OCI-LY7 (cell line): Measurements from ENCODE around the gene RNF152. TPM values are rescaled to one million over a fixed set of nuclear protein-coding genes. Genes with fewer than 3 reads are reported as not detected.
A peak's percentile ranks its signal among the peaks of the same experiment; 100 is the strongest.

Experiments used
- Bru-seq: library from RNA; stranded (reverse); fragments of 400-500 nt; gene quantifications from one replicate; lab custom pipeline; 2021; lab: Mats Ljungman, UMichigan
- BruChase-seq, 2 experiments: library from RNA; stranded (reverse); fragments of 400-500 nt; gene quantifications; one replicate each; lab custom pipeline; 2021; lab: Mats Ljungman, UMichigan
- BruUV-seq: library from RNA; stranded (reverse); fragments of 400-500 nt; replicated peaks from 2 replicates; lab custom pipeline; 2021; lab: Mats Ljungman, UMichigan
- CTCF ChIA-PET: fragments of 300-600 bp; sonication (Branson Sonifier 250); formaldehyde crosslinking; loops from one replicate; lab custom pipeline; 2022; ENCODE audit warnings: antibody characterized with exemption; ENCODE audit not compliant: unreplicated experiment; lab: Charles Lee
- POLR2A ChIA-PET: fragments of 300-600 bp; sonication (Branson Sonifier 250); formaldehyde crosslinking; loops from one replicate; lab custom pipeline; 2022; ENCODE audit warnings: antibody characterized with exemption; lab: Charles Lee
- DNase-seq: peaks from one replicate; pipeline ENCODE4 v3.0.0-alpha.2; 2015; ENCODE audit warnings: low spot score
- H2AFZ ChIP-seq: fragments of 200-600 bp; sonication (generic), shearing (Covaris generic); 2 replicates; pipeline ENCODE4 v1.6.1; 2014; ENCODE audit warnings: mild to moderate bottlenecking, antibody characterized with exemption, low read length, moderate library complexity
- H3K27ac ChIP-seq: fragments of 200-600 bp; sonication (generic); 2 replicates; pipeline ENCODE4 v1.5.1; 2014; ENCODE audit warnings: mixed run types, low read depth, mild to moderate bottlenecking, moderate library complexity, low read length, inconsistent platforms; ENCODE audit not compliant: poor library complexity, severe bottlenecking
- H3K36me3 ChIP-seq: fragments of 200-600 bp; sonication (generic); 2 replicates; pipeline ENCODE4 v1.6.1; 2014; ENCODE audit warnings: mild to moderate bottlenecking, antibody characterized with exemption, low read length, moderate library complexity, mixed read lengths; ENCODE audit not compliant: insufficient read depth
- H3K4me1 ChIP-seq: fragments of 200-600 bp; sonication (generic); 2 replicates; pipeline ENCODE4 v1.5.1; 2014; ENCODE audit warnings: mild to moderate bottlenecking, low read length; ENCODE audit not compliant: insufficient read depth, poor library complexity, severe bottlenecking
- H3K4me2 ChIP-seq: fragments of 200-600 bp; sonication (generic); 2 replicates; pipeline ENCODE4 v1.6.1; 2014; ENCODE audit warnings: mild to moderate bottlenecking, low read length
- H3K4me3 ChIP-seq: fragments of 200-600 bp; sonication (generic); 2 replicates; pipeline ENCODE4 v1.5.1; 2014; ENCODE audit warnings: mild to moderate bottlenecking, low read depth, low read length; ENCODE audit not compliant: poor library complexity, severe bottlenecking
- H3K79me2 ChIP-seq: fragments of 200-600 bp; sonication (generic); 2 replicates; pipeline ENCODE4 v1.6.1; 2016; ENCODE audit warnings: low read depth, mild to moderate bottlenecking, low read length, moderate library complexity, mixed read lengths; ENCODE audit not compliant: insufficient read depth
- H3K9me2 ChIP-seq: fragments of 200-600 bp; sonication (generic); 2 replicates; pipeline ENCODE4 v1.6.1; 2016; ENCODE audit warnings: mild to moderate bottlenecking, low read length, mixed read lengths; ENCODE audit not compliant: insufficient read depth
- H3K9me3 ChIP-seq: fragments of 200-600 bp; sonication (generic); 2 replicates; pipeline ENCODE4 v1.6.1; 2014; ENCODE audit warnings: mild to moderate bottlenecking, mixed run types, low read length, mixed read lengths
- H4K20me1 ChIP-seq: fragments of 200-600 bp; sonication (generic); 2 replicates; pipeline ENCODE4 v1.6.1; 2014; ENCODE audit warnings: mild to moderate bottlenecking, antibody characterized with exemption, low read length, moderate library complexity, mixed read lengths; ENCODE audit not compliant: insufficient read depth
- EZH2phosphoT487 ChIP-seq: fragments of 200-600 bp; sonication (generic); IDR thresholded peaks from 2 replicates; pipeline ENCODE4 v1.6.1; 2018; ENCODE audit warnings: low read depth, borderline replicate concordance, mild to moderate bottlenecking, mixed run types, antibody characterized with exemption, low read length, moderate library complexity, mixed read lengths
- intact Hi-C: fragments of 100-400 bp; cut with micrococcal nuclease; formaldehyde crosslinking; loops from one replicate; pipeline ENCODE4 v1.10.0; 2022; ENCODE audit not compliant: unreplicated experiment
- long read RNA-seq: library from polyadenylated mRNA; stranded (forward); transcript quantifications from one replicate; pipeline ENCODE4 v2.0.0, GENCODE V29; 2022
- total RNA-seq, 2 experiments: library from RNA; depleted of rRNA in 1 of 2; stranded (reverse); fragments of >200 nt in 1 of 2; shearing (Covaris generic) in 1 of 2; gene quantifications; 2 replicates each; pipeline ENCODE4 v1.2.3, GENCODE V29; 2014 to 2022
- TF ChIP-seq, protein P1 (sequence below): fragments of 200-600 bp; sonication (generic); conservative IDR thresholded peaks from 2 replicates; pipeline ENCODE4 v1.5.1; 2014; ENCODE audit warnings: mild to moderate bottlenecking, antibody characterized with exemption, low read length, moderate library complexity, mixed read lengths

The RNF152 gene, protein sequence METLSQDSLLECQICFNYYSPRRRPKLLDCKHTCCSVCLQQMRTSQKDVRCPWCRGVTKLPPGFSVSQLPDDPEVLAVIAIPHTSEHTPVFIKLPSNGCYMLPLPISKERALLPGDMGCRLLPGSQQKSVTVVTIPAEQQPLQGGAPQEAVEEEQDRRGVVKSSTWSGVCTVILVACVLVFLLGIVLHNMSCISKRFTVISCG
- not detected in 2 replicates for total RNA-seq (2014; rRNA removed; shearing (Covaris generic))
- not detected in 2 replicates for total RNA-seq (2022)
- not detected for Bru-seq, nascent RNA
- percentile 11 among the genes with signal in this experiment for BruChase-seq, experiment 1, labeled RNA remaining after a 6-hour chase
- BruChase-seq, experiment 2, labeled RNA remaining after a 2-hour chase: percentile 2 among the genes with signal in this experiment
- long read RNA-seq: 0 reads

DNA sequence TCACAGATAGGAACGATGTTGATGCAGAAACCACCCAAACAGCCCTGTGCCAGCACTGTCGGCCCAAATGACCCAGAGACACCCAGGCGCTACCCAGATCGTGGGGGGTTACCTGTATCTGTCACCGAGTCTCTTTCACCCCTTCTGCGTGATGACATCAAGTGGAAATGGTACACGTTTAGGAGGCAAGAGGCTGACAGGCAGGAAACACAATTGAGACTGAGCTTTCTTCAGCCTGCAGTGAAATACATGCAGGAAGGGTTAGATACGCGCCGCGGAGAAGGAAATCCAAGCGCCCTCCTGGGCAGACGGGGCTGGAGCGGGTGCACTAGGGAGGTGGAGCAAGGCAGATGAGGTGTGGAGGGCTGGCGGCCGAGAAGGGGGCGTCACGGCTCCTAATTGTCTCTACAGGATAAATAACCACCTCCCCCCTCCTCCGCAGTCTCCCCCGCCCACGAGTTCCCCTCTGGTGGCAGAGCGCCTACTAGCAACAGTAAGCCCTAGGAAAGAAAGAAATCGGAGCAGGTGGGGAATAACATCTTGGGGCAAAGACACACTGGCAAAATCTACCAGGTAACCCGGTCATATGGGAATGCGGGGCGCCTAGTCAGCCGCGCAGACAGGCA is at the start of gene RNF152:
Gene RNF152 (minus strand): TSS at position 325 of the 626 bp plus-strand sequence. CDS start 76,544 bp downstream, outside the sequence.
- Histone ChIP-seq H3K27ac (no peak within 1 kb of the TSS), H3K9me2 (no peaks in the 10 kb centered on the region), H2AFZ (no peak within 1 kb of the TSS), H3K9me3 (no peaks in the 10 kb centered on the region), H3K4me1 (no peaks in the 10 kb centered on the region), H3K4me3 (no peak within 1 kb of the TSS), H3K36me3 (no peaks in the 10 kb centered on the region), H4K20me1 (no peaks in the 10 kb centered on the region), H3K79me2 (no peaks in the 10 kb centered on the region), H3K4me2 (no peak within 1 kb of the TSS; the same call in 1 of the 2 replicates)
- ChIA-PET CTCF (no interaction called here), POLR2A (no interaction called here)
- TF ChIP-seq, protein P1, sequence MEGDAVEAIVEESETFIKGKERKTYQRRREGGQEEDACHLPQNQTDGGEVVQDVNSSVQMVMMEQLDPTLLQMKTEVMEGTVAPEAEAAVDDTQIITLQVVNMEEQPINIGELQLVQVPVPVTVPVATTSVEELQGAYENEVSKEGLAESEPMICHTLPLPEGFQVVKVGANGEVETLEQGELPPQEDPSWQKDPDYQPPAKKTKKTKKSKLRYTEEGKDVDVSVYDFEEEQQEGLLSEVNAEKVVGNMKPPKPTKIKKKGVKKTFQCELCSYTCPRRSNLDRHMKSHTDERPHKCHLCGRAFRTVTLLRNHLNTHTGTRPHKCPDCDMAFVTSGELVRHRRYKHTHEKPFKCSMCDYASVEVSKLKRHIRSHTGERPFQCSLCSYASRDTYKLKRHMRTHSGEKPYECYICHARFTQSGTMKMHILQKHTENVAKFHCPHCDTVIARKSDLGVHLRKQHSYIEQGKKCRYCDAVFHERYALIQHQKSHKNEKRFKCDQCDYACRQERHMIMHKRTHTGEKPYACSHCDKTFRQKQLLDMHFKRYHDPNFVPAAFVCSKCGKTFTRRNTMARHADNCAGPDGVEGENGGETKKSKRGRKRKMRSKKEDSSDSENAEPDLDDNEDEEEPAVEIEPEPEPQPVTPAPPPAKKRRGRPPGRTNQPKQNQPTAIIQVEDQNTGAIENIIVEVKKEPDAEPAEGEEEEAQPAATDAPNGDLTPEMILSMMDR: no peak
- TF ChIP-seq EZH2phosphoT487: no peak
- intact Hi-C loops: no loop called here
- BruUV-seq: no TSS peak
- DNase-seq: no peak

DNA sequence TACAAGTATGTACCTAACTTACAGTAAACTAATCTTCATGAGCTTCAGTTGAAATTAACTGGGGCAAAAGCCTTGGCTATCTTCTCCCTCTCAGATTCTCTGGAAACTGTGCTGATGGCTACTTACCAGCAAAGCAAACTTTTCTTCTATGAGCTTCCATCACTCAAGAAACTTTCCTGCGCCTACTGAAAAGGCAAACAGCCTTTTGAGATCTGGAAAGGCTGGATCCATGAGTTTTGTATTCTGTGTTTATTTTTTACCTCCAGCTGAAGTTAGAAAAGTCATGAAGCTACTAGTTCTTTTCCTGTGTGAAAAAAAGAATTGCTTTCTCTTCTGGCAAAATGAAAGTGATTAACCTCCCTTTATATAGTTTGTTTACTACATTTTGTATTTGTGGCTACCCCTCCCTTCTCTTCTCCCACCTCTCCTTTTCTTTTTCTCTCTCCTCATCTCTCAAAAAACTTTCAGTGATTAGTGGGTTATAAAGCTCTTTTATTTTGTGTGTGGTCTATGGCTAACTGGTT is 49.2 kb upstream of the RNF152 start:
- Histone ChIP-seq H3K4me3 (no peak overlapping the region), H3K4me1 (no peaks in the 10 kb centered on the region), H3K27ac (no peak overlapping the region), H4K20me1 (no peaks in the 10 kb centered on the region), H3K9me2 (no peaks in the 10 kb centered on the region), H3K79me2 (no peaks in the 10 kb centered on the region), H3K4me2 (no peak overlapping the region), H3K9me3 (no peaks in the 10 kb centered on the region), H3K36me3 (no peaks in the 10 kb centered on the region), H2AFZ (no peak overlapping the region)
- intact Hi-C loops: no loop called here
- TF ChIP-seq EZH2phosphoT487: no peak
- TF ChIP-seq, protein P1: no peak
- ChIA-PET CTCF (no interaction called here), POLR2A (interaction anchor here (1.5 kb wide), 1 partner anchor 19 kb away, joined by 5 read pairs; no protein-coding TSS in a partner anchor)
- no TSS peak for BruUV-seq
- no peak for DNase-seq
